ENCODE data around the gene PDZRN4. TPM values are rescaled to one million over a fixed set of nuclear protein-coding genes. Genes with fewer than 3 reads are reported as not detected.

PDZRN4 gene
- polyA plus RNA-seq, 3 donors = not detected

GRCh38 chr12:41205070-41205709, 17.1 kb downstream of the PDZRN4 start:
- Mint-ChIP-seq H3K4me1 (peaks cover 10% of the 10 kb centered on the region), H3K36me3 (no peaks in the 10 kb centered on the region), H3K27me3 (ENCODE audit: low read depth in 3 of 3) (peaks cover 0 to 2% (median 0%) of the 10 kb centered on the region in 3 donors), H3K4me3 (peak overlapping the region; percentile 48 to 72), H3K9me3 (peaks cover 0 to 4% (median 0%) of the 10 kb centered on the region in 7 donors), H3K27ac (peak overlapping the region in 1 of 7 donors; percentile 7)
- no peaks in the 10 kb centered on the region for H3K4me1 ChIP-seq (ENCODE audit: control insufficient read depth in 1 of 2, insufficient read depth in 2 of 2, low read length in 2 of 2)
- no peaks in the 10 kb centered on the region for H3K9me3 ChIP-seq (replicated peaks in 1 of 2; ENCODE audit: control insufficient read depth in 1 of 2, insufficient read depth in 1 of 2, low read length in 2 of 2)
- TF ChIP-seq, protein P1, sequence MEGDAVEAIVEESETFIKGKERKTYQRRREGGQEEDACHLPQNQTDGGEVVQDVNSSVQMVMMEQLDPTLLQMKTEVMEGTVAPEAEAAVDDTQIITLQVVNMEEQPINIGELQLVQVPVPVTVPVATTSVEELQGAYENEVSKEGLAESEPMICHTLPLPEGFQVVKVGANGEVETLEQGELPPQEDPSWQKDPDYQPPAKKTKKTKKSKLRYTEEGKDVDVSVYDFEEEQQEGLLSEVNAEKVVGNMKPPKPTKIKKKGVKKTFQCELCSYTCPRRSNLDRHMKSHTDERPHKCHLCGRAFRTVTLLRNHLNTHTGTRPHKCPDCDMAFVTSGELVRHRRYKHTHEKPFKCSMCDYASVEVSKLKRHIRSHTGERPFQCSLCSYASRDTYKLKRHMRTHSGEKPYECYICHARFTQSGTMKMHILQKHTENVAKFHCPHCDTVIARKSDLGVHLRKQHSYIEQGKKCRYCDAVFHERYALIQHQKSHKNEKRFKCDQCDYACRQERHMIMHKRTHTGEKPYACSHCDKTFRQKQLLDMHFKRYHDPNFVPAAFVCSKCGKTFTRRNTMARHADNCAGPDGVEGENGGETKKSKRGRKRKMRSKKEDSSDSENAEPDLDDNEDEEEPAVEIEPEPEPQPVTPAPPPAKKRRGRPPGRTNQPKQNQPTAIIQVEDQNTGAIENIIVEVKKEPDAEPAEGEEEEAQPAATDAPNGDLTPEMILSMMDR (IDR thresholded peaks at IDR 0.05) = no peak
- WGBS (ENCODE audit: insufficient coverage) = 62% methylated on average over 3 of the region's 4 CpGs
- no peaks in the 10 kb centered on the region for H3K79me2 ChIP-seq (ENCODE audit: insufficient read depth, low read length)
- no peaks in the 10 kb centered on the region for H4K20me1 ChIP-seq (ENCODE audit: insufficient read depth, low read length)
- H2AFZ ChIP-seq (ENCODE audit: insufficient read depth, low read depth, low read length, poor library complexity, severe bottlenecking) = no peak overlapping the region
- no peak overlapping the region for H3K4me3 ChIP-seq (replicated peaks in 1 of 3; ENCODE audit: low read depth in 2 of 3, low read length in 3 of 3)
- no peak overlapping the region for H3K9ac ChIP-seq (ENCODE audit: insufficient read depth, low read length, poor library complexity, severe bottlenecking)
- H3K36me3 ChIP-seq (replicated peaks in 1 of 2; ENCODE audit: control insufficient read depth in 1 of 2, insufficient read depth in 2 of 2, low read length in 2 of 2) = no peaks in the 10 kb centered on the region
- H3K27me3 ChIP-seq (ENCODE audit: control insufficient read depth in 2 of 2, insufficient read depth in 2 of 2, low read length in 2 of 2) = no peaks in the 10 kb centered on the region
- intact Hi-C loops (cut with micrococcal nuclease) = no loop called here
- peak overlapping the region; percentile 14 for H3K4me2 ChIP-seq (replicated peaks; ENCODE audit: extremely low read depth, low read length, poor library complexity, severe bottlenecking)
- H3K27ac ChIP-seq (ENCODE audit: low read depth in 1 of 2, low read length in 2 of 2) = no peak overlapping the region
- DNase-seq = no peak

GRCh38 chr12:41206298-41206697, 18.2 kb downstream of the PDZRN4 start:
- H3K9ac ChIP-seq (ENCODE audit: insufficient read depth, low read length, poor library complexity, severe bottlenecking) = no peak overlapping the region
- no peaks in the 10 kb centered on the region for H4K20me1 ChIP-seq (ENCODE audit: insufficient read depth, low read length)
- Mint-ChIP-seq H3K36me3 (no peaks in the 10 kb centered on the region), H3K4me1 (peaks cover 10% of the 10 kb centered on the region), H3K4me3 (no peak overlapping the region), H3K27me3 (ENCODE audit: low read depth in 3 of 3) (no peaks in the 10 kb centered on the region), H3K27ac (no peak overlapping the region), H3K9me3 (peaks cover 0 to 4% (median 0%) of the 10 kb centered on the region in 7 donors)
- H3K9me3 ChIP-seq (replicated peaks in 1 of 2; ENCODE audit: control insufficient read depth in 1 of 2, insufficient read depth in 1 of 2, low read length in 2 of 2) = no peaks in the 10 kb centered on the region
- no peaks in the 10 kb centered on the region for H3K27me3 ChIP-seq (ENCODE audit: control insufficient read depth in 2 of 2, insufficient read depth in 2 of 2, low read length in 2 of 2)
- no peak overlapping the region for H2AFZ ChIP-seq (ENCODE audit: insufficient read depth, low read depth, low read length, poor library complexity, severe bottlenecking)
- intact Hi-C loops (cut with micrococcal nuclease) = no loop called here
- no peaks in the 10 kb centered on the region for H3K4me1 ChIP-seq (ENCODE audit: control insufficient read depth in 1 of 2, insufficient read depth in 2 of 2, low read length in 2 of 2)
- no peak overlapping the region for H3K4me3 ChIP-seq (replicated peaks in 1 of 3; ENCODE audit: low read depth in 2 of 3, low read length in 3 of 3)
- H3K79me2 ChIP-seq (ENCODE audit: insufficient read depth, low read length) = no peaks in the 10 kb centered on the region
- no peak overlapping the region for H3K4me2 ChIP-seq (replicated peaks; ENCODE audit: extremely low read depth, low read length, poor library complexity, severe bottlenecking)
- H3K27ac ChIP-seq (ENCODE audit: low read depth in 1 of 2, low read length in 2 of 2) = no peak overlapping the region
- TF ChIP-seq, protein P1 (IDR thresholded peaks at IDR 0.05) = no peak
- WGBS (ENCODE audit: insufficient coverage) = no CpG with 5 or more reads among the region's 1 CpG
- DNase-seq = no peak
- no peaks in the 10 kb centered on the region for H3K36me3 ChIP-seq (replicated peaks in 1 of 2; ENCODE audit: control insufficient read depth in 1 of 2, insufficient read depth in 2 of 2, low read length in 2 of 2)

Measured in CD14-positive monocyte (primary cell).